H1 (cell line): ENCODE measurements around the gene CCR9. TPM values are rescaled to one million over a fixed set of nuclear protein-coding genes. Genes with fewer than 3 reads are reported as not detected.

Experiments used
- CTCF ChIA-PET: fragments of 300-600 bp; sonication (Branson Sonifier 250); formaldehyde crosslinking; loops from one replicate; lab custom pipeline; 2021; ENCODE audit not compliant: partially characterized antibody; lab: Charles Lee
- POLR2A ChIA-PET: fragments of 300-600 bp; sonication (Branson Sonifier 250); formaldehyde crosslinking; loops from one replicate; lab custom pipeline; 2021; ENCODE audit warnings: inconsistent platforms; ENCODE audit not compliant: partially characterized antibody; lab: Charles Lee
- DNase-seq, 2 experiments: peaks; one replicate each; pipeline versions ENCODE4 v3.0.0 to v3.0.0-alpha.2; 2010 to 2022; ENCODE audit warnings: low spot score in 2 of 2, low read depth in 1 of 2, mixed read lengths in 1 of 2
- FAIRE-seq: peaks from 2 replicates; lab custom pipeline; 2011; peaks lifted over from hg19 to GRCh38; lab: Jason Lieb, UNC
- H2AFZ ChIP-seq: 2 replicates; pipeline ENCODE4 v1.8.1; 2012; ENCODE audit warnings: low read length, inconsistent platforms
- H2AK5ac ChIP-seq: 2 replicates; pipeline ENCODE4 v1.6.1; 2013; ENCODE audit warnings: low read depth, low read length
- H2BK120ac ChIP-seq: replicated peaks from 2 replicates; pipeline ENCODE3; 2013; ENCODE audit warnings: low read depth, low read length, inconsistent platforms
- H2BK12ac ChIP-seq: 2 replicates; pipeline ENCODE4 v1.6.1; 2013; ENCODE audit warnings: low read depth, low read length
- H2BK15ac ChIP-seq: 2 replicates; pipeline ENCODE4 v1.6.1; 2013; ENCODE audit warnings: low read length
- H2BK20ac ChIP-seq: 2 replicates; pipeline ENCODE4 v1.6.1; 2013; ENCODE audit warnings: low read length
- H2BK5ac ChIP-seq: 2 replicates; pipeline ENCODE4 v1.6.1; 2013; ENCODE audit warnings: low read depth, low read length
- H3K14ac ChIP-seq: 2 replicates; pipeline ENCODE4 v1.6.1; 2013; ENCODE audit warnings: inconsistent platforms; ENCODE audit not compliant: insufficient read length
- H3K18ac ChIP-seq: 2 replicates; pipeline ENCODE4 v1.6.1; 2013; ENCODE audit warnings: low read length; ENCODE audit errors: extremely low read depth
- H3K23ac ChIP-seq: 2 replicates; pipeline ENCODE4 v1.6.1; 2013; ENCODE audit warnings: inconsistent platforms; ENCODE audit not compliant: insufficient read length
- H3K23me2 ChIP-seq: 2 replicates; pipeline ENCODE4 v1.6.1; 2013; ENCODE audit warnings: low read depth, low read length
- H3K27ac ChIP-seq: 2 replicates; pipeline ENCODE4 v1.6.1; 2011; ENCODE audit warnings: low read depth, low read length, inconsistent platforms
- H3K27me3 ChIP-seq, 4 experiments: replicated peaks in 1 of 4; 1 replicate in 1 of 4; 2 replicates in 3 of 4; pipeline versions ENCODE4 v1.6.1 to v1.8.1; 2011 to 2013; ENCODE audit warnings: low read length in 3 of 4, mild to moderate bottlenecking in 3 of 4, inconsistent platforms in 2 of 4, mixed read lengths in 2 of 4, moderate library complexity in 1 of 4; ENCODE audit not compliant: control insufficient read depth in 3 of 4, insufficient read depth in 3 of 4; ENCODE audit errors: extremely low read depth in 1 of 4
- H3K36me3 ChIP-seq, 4 experiments: 2 replicates each; pipeline versions ENCODE4 v1.6.1 to v1.8.1; 2011 to 2013; ENCODE audit warnings: mild to moderate bottlenecking in 4 of 4, low read length in 3 of 4, moderate library complexity in 2 of 4, control low read depth in 1 of 4, inconsistent platforms in 1 of 4; ENCODE audit not compliant: insufficient read depth in 4 of 4, control insufficient read depth in 2 of 4
- H3K4ac ChIP-seq: replicated peaks from 2 replicates; pipeline ENCODE3; 2013; ENCODE audit warnings: low read length, low read depth, mixed read lengths, inconsistent platforms; ENCODE audit not compliant: insufficient read length
- H3K4me1 ChIP-seq, 4 experiments: replicated peaks in 1 of 4; 1 replicate in 1 of 4; 2 replicates in 3 of 4; pipeline versions ENCODE4 v1.6.1 to v1.8.1; 2011 to 2013; ENCODE audit warnings: low read length in 3 of 4, inconsistent platforms in 2 of 4, mixed read lengths in 1 of 4; ENCODE audit not compliant: insufficient read depth in 4 of 4, control insufficient read depth in 3 of 4
- H3K4me2 ChIP-seq, 2 experiments: 2 replicates each; pipeline versions ENCODE4 v1.6.1 to v1.8.1; 2011 to 2013; ENCODE audit warnings: low read depth in 2 of 2, low read length in 2 of 2, control low read depth in 1 of 2, inconsistent platforms in 1 of 2, mild to moderate bottlenecking in 1 of 2; ENCODE audit not compliant: insufficient read depth in 1 of 2
- H3K4me3 ChIP-seq, 4 experiments: fragments of 200-600, 300-600 bp in 1 of 4; sonication (generic), shearing (Covaris generic), sonication (Bioruptor Twin) in 1 of 4; 2 replicates each; pipeline versions ENCODE4 v1.5.1 to v1.8.1; 2011 to 2016; ENCODE audit warnings: low read length in 4 of 4, low read depth in 3 of 4, control low read depth in 2 of 4, inconsistent platforms in 2 of 4, mild to moderate bottlenecking in 2 of 4, mixed read lengths in 1 of 4, moderate library complexity in 1 of 4; ENCODE audit not compliant: insufficient read depth in 2 of 4; ENCODE audit errors: extremely low read depth in 1 of 4
- H3K56ac ChIP-seq: replicated peaks from 2 replicates; pipeline ENCODE3; 2013; ENCODE audit warnings: low read depth, mild to moderate bottlenecking, mixed read lengths, low read length, inconsistent platforms; ENCODE audit not compliant: insufficient read length
- H3K79me1 ChIP-seq: 2 replicates; pipeline ENCODE4 v1.6.1; 2013; ENCODE audit warnings: low read depth, low read length, control low read depth
- H3K79me2 ChIP-seq, 2 experiments: 2 replicates each; pipeline versions ENCODE4 v1.6.1 to v1.8.1; 2012 to 2013; ENCODE audit warnings: low read length in 2 of 2, mild to moderate bottlenecking in 2 of 2, inconsistent platforms in 1 of 2; ENCODE audit not compliant: insufficient read depth in 2 of 2, control insufficient read depth in 1 of 2
- H3K9ac ChIP-seq, 4 experiments: replicated peaks in 1 of 4; 1 replicate in 1 of 4; 2 replicates in 3 of 4; pipeline versions ENCODE4 v1.6.1 to v1.8.1; 2011 to 2013; ENCODE audit warnings: low read depth in 3 of 4, low read length in 3 of 4, control low read depth in 2 of 4, mild to moderate bottlenecking in 2 of 4, moderate library complexity in 2 of 4, inconsistent platforms in 1 of 4; ENCODE audit errors: extremely low read depth in 1 of 4
- H3K9me3 ChIP-seq, 2 experiments: 2 replicates each; pipeline versions ENCODE4 v1.6.1 to v1.8.1; 2012 to 2013; ENCODE audit warnings: mild to moderate bottlenecking in 2 of 2, moderate library complexity in 2 of 2, control low read depth in 1 of 2, inconsistent platforms in 1 of 2, low read depth in 1 of 2, low read length in 1 of 2, mixed read lengths in 1 of 2; ENCODE audit not compliant: insufficient read depth in 2 of 2
- H4K20me1 ChIP-seq, 2 experiments: replicated peaks in 1 of 2; 2 replicates each; pipeline versions ENCODE3 to v1.8.1; 2011 to 2013; ENCODE audit warnings: inconsistent platforms in 2 of 2, low read length in 2 of 2, mild to moderate bottlenecking in 1 of 2; ENCODE audit not compliant: insufficient read depth in 2 of 2, control insufficient read depth in 1 of 2
- H4K5ac ChIP-seq: 2 replicates; pipeline ENCODE4 v1.6.1; 2013; ENCODE audit warnings: low read length, low read depth, mixed read lengths, inconsistent platforms; ENCODE audit not compliant: insufficient read length
- H4K8ac ChIP-seq: 2 replicates; pipeline ENCODE4 v1.8.0; 2013; ENCODE audit warnings: mild to moderate bottlenecking, moderate library complexity, low read length, inconsistent platforms; ENCODE audit not compliant: insufficient read depth; ENCODE audit errors: extremely low read depth
- H4K91ac ChIP-seq: replicated peaks from 2 replicates; pipeline ENCODE3; 2013; ENCODE audit warnings: low read length, mixed read lengths, inconsistent platforms; ENCODE audit not compliant: insufficient read length
- ASH2L ChIP-seq: fragments of 200-600, 300-600 bp; sonication (generic); IDR thresholded peaks from one replicate; pipeline ENCODE4 v1.7.1; 2017; ENCODE audit warnings: low read length
- BACH1 ChIP-seq: IDR thresholded peaks from 2 replicates; pipeline ENCODE4 v1.6.1; 2012; ENCODE audit warnings: low read length, improper control_type of control experiment
- CEBPB ChIP-seq: IDR thresholded peaks from 2 replicates; pipeline ENCODE4 v1.6.1; 2012; ENCODE audit warnings: low read depth, low read length
- CREB1 ChIP-seq: IDR thresholded peaks from 2 replicates; pipeline ENCODE4 v1.6.1; 2012; ENCODE audit warnings: inconsistent platforms
- EGR1 ChIP-seq: IDR thresholded peaks from 2 replicates; pipeline ENCODE4 v1.6.1; 2011; ENCODE audit warnings: low read depth, low read length, borderline replicate concordance
- NRF1 ChIP-seq: IDR thresholded peaks from 2 replicates; pipeline ENCODE4 v1.6.1; 2011; ENCODE audit warnings: mild to moderate bottlenecking, low read depth, low read length, improper control_type of control experiment
- SUZ12 ChIP-seq: fragments of 200-600 bp; sonication (generic); IDR thresholded peaks from 2 replicates; pipeline ENCODE4 v1.6.1; 2012; ENCODE audit warnings: mild to moderate bottlenecking, inconsistent platforms, low read length, moderate library complexity, mixed read lengths
- ZNF274 ChIP-seq: IDR thresholded peaks from 2 replicates; pipeline ENCODE4 v1.7.0; 2012; ENCODE audit warnings: low read length, borderline replicate concordance; ENCODE audit errors: extremely low read depth
- WGBS, 2 experiments: shearing (Covaris generic) in 1 of 2; methylation state at CpG; one replicate each; pipeline versions ENCODE4 v1.1.6 to v1.1.7; 2013 to 2015; ENCODE audit warnings: low lambda C conversion rate in 2 of 2, mixed read lengths in 2 of 2, inconsistent platforms in 1 of 2, low coverage in 1 of 2, missing lambda C conversion rate in 1 of 2; ENCODE audit not compliant: insufficient replicate concordance in 2 of 2, insufficient coverage in 1 of 2, insufficient read length in 1 of 2; ENCODE audit errors: extremely low coverage in 1 of 2, missing lambda C conversion rate in 1 of 2; 5-methylcytosine and 5-hydroxymethylcytosine counted together
- polyA plus RNA-seq, 7 experiments: library from polyadenylated mRNA; depleted of rRNA in 3 of 7; stranded (reverse) in 5 of 7; unstranded in 2 of 7; fragments of >200 nt in 5 of 7; fragments of 200-250 nt in 2 of 7; gene quantifications; 1 replicate in 5 of 7; 2 replicates in 1 of 7; 4 replicates in 1 of 7; pipeline versions ENCODE4 v1.2.1 to v1.2.3, GENCODE V29; 2011 to 2013; ENCODE audit warnings: missing spikeins in 2 of 7, mixed read lengths in 2 of 7
- total RNA-seq: library from RNA; stranded (reverse); fragmentation: NEBNext Ultra II Directional; extraction: Animal tissue kit (Norgen Biotek cat#: 25700); gene quantifications from 2 replicates; pipeline ENCODE4 v1.2.1, GENCODE V29; 2021

Gene CCR9
- total and polyA plus RNA-seq, 2 of the 8 experiments (the other 6 are each of a cell fraction or from before 2014, with no cell fraction given), result not detected

DNA sequence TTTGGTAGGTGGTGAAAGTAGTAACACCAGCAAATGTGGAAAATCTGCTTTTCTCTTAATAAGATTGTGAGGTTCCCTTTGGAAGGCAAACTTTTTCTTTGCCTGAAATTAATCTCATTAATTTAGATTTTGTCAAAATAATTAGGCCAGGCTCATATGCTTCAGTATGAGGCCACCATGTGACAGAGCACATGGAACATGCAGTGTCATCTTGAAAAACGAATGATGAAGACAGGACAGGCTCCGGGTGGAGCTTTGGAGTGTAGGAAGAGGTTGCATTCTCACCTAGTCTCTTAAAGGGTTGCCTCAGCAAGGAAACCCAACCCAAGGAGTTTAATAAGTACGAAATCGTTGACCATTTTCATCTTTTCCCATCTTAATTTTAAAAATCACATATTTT lies 25.9 kb upstream of the CCR9 start:
- Histone ChIP-seq H3K27me3 (no peaks in the 10 kb centered on the region), H3K4me2 (no peak overlapping the region), H3K18ac (no peak overlapping the region), H3K27ac (no peak overlapping the region), H4K20me1 (no peaks in the 10 kb centered on the region), H3K79me1 (no peaks in the 10 kb centered on the region), H4K91ac (no peak overlapping the region), H2AFZ (no peak overlapping the region), H2BK20ac (no peak overlapping the region), H4K5ac (no peak overlapping the region), H3K4me3 (no peak overlapping the region), H2AK5ac (no peak overlapping the region), H2BK12ac (no peak overlapping the region), H3K23me2 (no peaks in the 10 kb centered on the region), H3K4ac (no peak overlapping the region), H3K9me3 (no peaks in the 10 kb centered on the region), H3K23ac (no peak overlapping the region), H2BK5ac (no peak overlapping the region), H3K79me2 (no peaks in the 10 kb centered on the region), H2BK120ac (no peak overlapping the region), H4K8ac (no peak overlapping the region), H3K56ac (no peak overlapping the region), H2BK15ac (no peak overlapping the region), H3K14ac (no peak overlapping the region), H3K36me3 (no peaks in the 10 kb centered on the region), H3K4me1 (no peaks in the 10 kb centered on the region), H3K9ac (no peak overlapping the region)
- DNase-seq, result no peak
- ChIA-PET CTCF (no interaction called here), POLR2A (no interaction called here)
- FAIRE-seq, result no peak
- 69% methylated on average over 4 of the region's 4 CpGs; no CpG with 5 or more reads in 1 of the 2 experiments for WGBS, 2 experiments
- TF ChIP-seq ASH2L (no peak), CEBPB (no peak), NRF1 (no peak), EGR1 (no peak), SUZ12 (no peak), ZNF274 (no peak), BACH1 (no peak), CREB1 (no peak)
